Endothelial cell of umbilical vein (primary cell): Measurements from ENCODE around the gene CPED1. TPM values are rescaled to one million over a fixed set of nuclear protein-coding genes. Genes with fewer than 3 reads are reported as not detected.

Experiments used
- BruUV-seq: library from RNA; stranded (reverse); fragments of 400-500 nt; replicated peaks from 2 replicates; lab custom pipeline; 2021; lab: Mats Ljungman, UMichigan
- CTCF ChIA-PET: fragments of 300-600, 350-600 bp; sonication (Branson Sonifier 250); formaldehyde crosslinking; loops from one replicate; lab custom pipeline; 2021; ENCODE audit warnings: antibody characterized with exemption, inconsistent platforms; lab: Charles Lee
- POLR2A ChIA-PET: fragments of 300-600, 350-600 bp; sonication (Branson Sonifier 250); formaldehyde crosslinking; loops from one replicate; lab custom pipeline; 2021; ENCODE audit warnings: antibody characterized with exemption, inconsistent platforms; lab: Charles Lee
- DNase-seq: peaks from one replicate; pipeline ENCODE4 v3.0.0-alpha.2; 2011; ENCODE audit warnings: low read depth, low spot score
- FAIRE-seq: peaks from 2 replicates; lab custom pipeline; 2011; peaks lifted over from hg19 to GRCh38; lab: Jason Lieb, UNC
- H2AFZ ChIP-seq: 2 replicates; pipeline ENCODE4 v1.6.0; 2012; ENCODE audit warnings: low read depth, low read length, control low read depth, inconsistent platforms
- H3K27ac ChIP-seq: 2 replicates; pipeline ENCODE4 v1.5.1; 2011; ENCODE audit warnings: low read depth, mild to moderate bottlenecking, control low read depth, low read length, moderate library complexity; ENCODE audit not compliant: insufficient read depth
- H3K27me3 ChIP-seq, 2 experiments: 2 replicates each; pipeline versions ENCODE4 v1.6.0 to v1.6.1; 2011; ENCODE audit warnings: low read length in 2 of 2, mixed read lengths in 1 of 2; ENCODE audit not compliant: control insufficient read depth in 2 of 2, insufficient read depth in 2 of 2
- H3K36me3 ChIP-seq, 2 experiments: 2 replicates in 1 of 2; 3 replicates in 1 of 2; pipeline ENCODE4 v1.5.1; 2011; ENCODE audit warnings: low read length in 2 of 2, mild to moderate bottlenecking in 1 of 2, moderate library complexity in 1 of 2; ENCODE audit not compliant: control insufficient read depth in 2 of 2, insufficient read depth in 2 of 2; ENCODE audit errors: extremely low read depth in 1 of 2
- H3K4me1 ChIP-seq: 3 replicates; pipeline ENCODE4 v1.5.1; 2011; ENCODE audit warnings: mild to moderate bottlenecking, low read length; ENCODE audit not compliant: control insufficient read depth, insufficient read depth; ENCODE audit errors: extremely low read depth
- H3K4me2 ChIP-seq: 2 replicates; pipeline ENCODE4 v1.6.1; 2011; ENCODE audit warnings: low read length, control low read depth, mixed read lengths; ENCODE audit not compliant: insufficient read depth
- H3K4me3 ChIP-seq, 3 experiments: fragments of 200-600 bp in 1 of 3; sonication (generic), shearing (Covaris generic) in 1 of 3; replicated peaks in 1 of 3; 2 replicates each; pipeline ENCODE4 v1.5.1; 2011 to 2016; ENCODE audit warnings: control low read depth in 3 of 3, low read length in 3 of 3, mild to moderate bottlenecking in 2 of 3, inconsistent platforms in 1 of 3, low read depth in 1 of 3, moderate library complexity in 1 of 3; ENCODE audit not compliant: insufficient read depth in 1 of 3
- H3K79me2 ChIP-seq: 2 replicates; pipeline ENCODE4 v1.6.0; 2012; ENCODE audit warnings: low read length, inconsistent platforms; ENCODE audit not compliant: control insufficient read depth, insufficient read depth
- H3K9ac ChIP-seq: replicated peaks from 2 replicates; pipeline ENCODE3; 2011; ENCODE audit warnings: low read length, control low read depth; ENCODE audit not compliant: insufficient read depth; ENCODE audit errors: extremely low read depth
- H3K9me1 ChIP-seq: replicated peaks from 3 replicates; pipeline ENCODE4 v1.6.0; 2011; ENCODE audit warnings: mild to moderate bottlenecking, low read length; ENCODE audit not compliant: control insufficient read depth, insufficient read depth; ENCODE audit errors: extremely low read depth
- H3K9me3 ChIP-seq: replicated peaks from 2 replicates; pipeline ENCODE4 v1.5.1; 2012; ENCODE audit warnings: low read length, inconsistent platforms; ENCODE audit not compliant: control insufficient read depth, insufficient read depth
- H4K20me1 ChIP-seq: replicated peaks from 2 replicates; pipeline ENCODE3; 2011; ENCODE audit warnings: mild to moderate bottlenecking, low read length; ENCODE audit not compliant: control insufficient read depth, insufficient read depth; ENCODE audit errors: extremely low read depth
- EZH2 ChIP-seq: IDR thresholded peaks from 2 replicates; pipeline ENCODE4 v1.6.1; 2012; ENCODE audit warnings: borderline replicate concordance, low read depth, mild to moderate bottlenecking, moderate library complexity, low read length, inconsistent platforms; ENCODE audit not compliant: severe bottlenecking
- FOS ChIP-seq: IDR thresholded peaks from 2 replicates; pipeline ENCODE4 v1.6.1; 2011; ENCODE audit warnings: mild to moderate bottlenecking, low read length, moderate library complexity, borderline replicate concordance; ENCODE audit not compliant: insufficient read depth
- GATA2 ChIP-seq: IDR thresholded peaks from 2 replicates; pipeline ENCODE4 v1.7.0; 2011; ENCODE audit warnings: low read depth, mild to moderate bottlenecking, moderate library complexity, mixed read lengths, low read length; ENCODE audit not compliant: insufficient read length, insufficient read depth
- JUN ChIP-seq: IDR thresholded peaks from 2 replicates; pipeline ENCODE4 v1.6.1; 2011; ENCODE audit warnings: borderline replicate concordance, low read depth; ENCODE audit not compliant: insufficient read length, insufficient read depth
- MYC ChIP-seq: IDR thresholded peaks from one replicate; pipeline ENCODE4 v1.6.1; 2011; ENCODE audit warnings: mild to moderate bottlenecking, low read depth, low read length
- POLR2A ChIP-seq: IDR thresholded peaks from 2 replicates; pipeline ENCODE4 v1.6.1; 2012; ENCODE audit warnings: low read depth, mild to moderate bottlenecking, control low read depth, low read length
- POLR2AphosphoS5 ChIP-seq: IDR thresholded peaks from 2 replicates; pipeline ENCODE4 v1.6.1; 2012; ENCODE audit warnings: low read depth, mild to moderate bottlenecking, control low read depth, low read length, moderate library complexity; ENCODE audit not compliant: insufficient read depth
- dilution Hi-C: fragments of 300-500 bp; cut with MboI; formaldehyde crosslinking; loops from one replicate; pipeline ENCODE4 v1.15.0; 2019; ENCODE audit warnings: low sequenced_read_pairs; ENCODE audit not compliant: extremely low pct_ligation_motif_present
- intact Hi-C: fragments of 100-400 bp; cut with micrococcal nuclease; formaldehyde crosslinking; loops from one replicate; pipeline ENCODE4 v1.10.0; 2022
- polyA plus RNA-seq, 4 experiments: library from polyadenylated mRNA; depleted of rRNA in 3 of 4; stranded (reverse) in 3 of 4; unstranded in 1 of 4; fragments of >200 nt; gene quantifications; 2 replicates each; pipeline versions ENCODE4 v1.2.1 to v1.2.3, GENCODE V29; 2011 to 2012; ENCODE audit warnings: missing spikeins in 1 of 4
- total RNA-seq: library from RNA; stranded (reverse); gene quantifications from 2 replicates; pipeline ENCODE4 v1.2.3, GENCODE V29; 2021
- TF ChIP-seq, protein P1 (sequence below), 2 donors: IDR thresholded peaks; 1 replicate in 1 of 2; 2 replicates in 1 of 2; pipeline ENCODE4 v1.5.1; 2011; ENCODE audit warnings: low read length in 2 of 2, mild to moderate bottlenecking in 2 of 2, moderate library complexity in 2 of 2, control low read depth in 1 of 2, inconsistent platforms in 1 of 2, low read depth in 1 of 2; ENCODE audit not compliant: insufficient read depth in 1 of 2; ENCODE audit errors: extremely low read depth in 1 of 2
- TF ChIP-seq, protein P2 (sequence below): IDR thresholded peaks from 2 replicates; pipeline ENCODE4 v1.6.1; 2011; ENCODE audit not compliant: insufficient read depth, insufficient read length

The CPED1 gene
- total and polyA plus RNA-seq, 2 donors (not counting 3 experiments of a cell fraction or from before 2014, with no cell fraction given), result 0.22 to 3.0 TPM

DNA sequence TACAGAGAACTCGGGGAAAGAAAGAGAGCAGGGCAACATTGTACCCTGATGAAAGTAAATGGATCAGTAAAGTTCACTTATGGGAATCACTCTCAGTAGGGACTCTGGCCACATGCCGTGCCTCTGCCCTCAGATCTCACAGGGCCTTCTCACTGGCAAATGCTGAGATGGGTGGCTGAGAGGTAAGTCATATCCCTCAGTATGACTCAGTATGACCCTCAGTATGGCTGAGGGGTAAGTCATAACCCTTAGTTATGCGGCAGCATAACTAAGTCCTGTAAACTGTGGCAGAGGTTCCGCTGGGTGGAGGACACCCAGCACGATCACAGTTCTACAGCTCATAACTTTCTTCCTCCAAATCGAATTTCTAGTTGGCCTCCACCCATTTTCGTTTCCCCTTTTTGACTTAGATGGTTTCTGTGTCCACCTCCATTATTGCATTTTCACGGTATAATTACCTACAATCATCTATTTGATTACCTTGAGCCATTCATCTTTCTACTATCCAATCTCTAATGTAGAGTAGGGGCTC lies 313.8 kb downstream of the CPED1 start:
- ChIA-PET POLR2A (no interaction called here), CTCF (no interaction called here)
- FAIRE-seq (no peak), DNase-seq (no peak)
- no peaks in the 10 kb centered on the region for H3K36me3 ChIP-seq
- no peak overlapping the region for H2AFZ ChIP-seq
- no peaks in the 10 kb centered on the region for H3K79me2 ChIP-seq
- no peaks in the 10 kb centered on the region for H4K20me1 ChIP-seq
- H3K27me3 ChIP-seq, result peaks cover 2 to 3% of the 10 kb centered on the region in 2 experiments
- H3K9ac ChIP-seq, result no peak overlapping the region
- H3K27ac ChIP-seq, result no peak overlapping the region
- no TSS peak for BruUV-seq
- H3K4me1 ChIP-seq, result no peaks in the 10 kb centered on the region
- no peak overlapping the region for H3K4me2 ChIP-seq
- dilution Hi-C loops, result no loop called here
- no peak for TF ChIP-seq POLR2AphosphoS5
- TF ChIP-seq MYC, result no peak
- TF ChIP-seq GATA2, result no peak
- TF ChIP-seq, protein P1, sequence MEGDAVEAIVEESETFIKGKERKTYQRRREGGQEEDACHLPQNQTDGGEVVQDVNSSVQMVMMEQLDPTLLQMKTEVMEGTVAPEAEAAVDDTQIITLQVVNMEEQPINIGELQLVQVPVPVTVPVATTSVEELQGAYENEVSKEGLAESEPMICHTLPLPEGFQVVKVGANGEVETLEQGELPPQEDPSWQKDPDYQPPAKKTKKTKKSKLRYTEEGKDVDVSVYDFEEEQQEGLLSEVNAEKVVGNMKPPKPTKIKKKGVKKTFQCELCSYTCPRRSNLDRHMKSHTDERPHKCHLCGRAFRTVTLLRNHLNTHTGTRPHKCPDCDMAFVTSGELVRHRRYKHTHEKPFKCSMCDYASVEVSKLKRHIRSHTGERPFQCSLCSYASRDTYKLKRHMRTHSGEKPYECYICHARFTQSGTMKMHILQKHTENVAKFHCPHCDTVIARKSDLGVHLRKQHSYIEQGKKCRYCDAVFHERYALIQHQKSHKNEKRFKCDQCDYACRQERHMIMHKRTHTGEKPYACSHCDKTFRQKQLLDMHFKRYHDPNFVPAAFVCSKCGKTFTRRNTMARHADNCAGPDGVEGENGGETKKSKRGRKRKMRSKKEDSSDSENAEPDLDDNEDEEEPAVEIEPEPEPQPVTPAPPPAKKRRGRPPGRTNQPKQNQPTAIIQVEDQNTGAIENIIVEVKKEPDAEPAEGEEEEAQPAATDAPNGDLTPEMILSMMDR (IDR thresholded peaks at IDR 0.05; ENCODE audit: extremely low read depth in 1 of 2, insufficient read depth in 1 of 2, low read depth in 1 of 2, low read length in 2 of 2), result no peak
- TF ChIP-seq, protein P2, sequence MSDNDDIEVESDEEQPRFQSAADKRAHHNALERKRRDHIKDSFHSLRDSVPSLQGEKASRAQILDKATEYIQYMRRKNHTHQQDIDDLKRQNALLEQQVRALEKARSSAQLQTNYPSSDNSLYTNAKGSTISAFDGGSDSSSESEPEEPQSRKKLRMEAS, result no peak
- no peak for TF ChIP-seq FOS
- TF ChIP-seq EZH2, result no peak
- TF ChIP-seq JUN, result no peak
- TF ChIP-seq POLR2A, result no peak
- no peaks in the 10 kb centered on the region for H3K9me1 ChIP-seq
- intact Hi-C loops, result no loop called here
- no peaks in the 10 kb centered on the region for H3K9me3 ChIP-seq
- H3K4me3 ChIP-seq, result no peak overlapping the region
